GM19438 (cell line): ENCODE measurements around the gene HAAO.

Source experiments
- ATAC-seq: cut with Tn5 transposase; IDR thresholded peaks from one replicate; pipeline ENCODE4 v1.9.1; 2021; ENCODE audit warnings: low read depth; ENCODE audit not compliant: unreplicated experiment

The HAAO gene

DNA sequence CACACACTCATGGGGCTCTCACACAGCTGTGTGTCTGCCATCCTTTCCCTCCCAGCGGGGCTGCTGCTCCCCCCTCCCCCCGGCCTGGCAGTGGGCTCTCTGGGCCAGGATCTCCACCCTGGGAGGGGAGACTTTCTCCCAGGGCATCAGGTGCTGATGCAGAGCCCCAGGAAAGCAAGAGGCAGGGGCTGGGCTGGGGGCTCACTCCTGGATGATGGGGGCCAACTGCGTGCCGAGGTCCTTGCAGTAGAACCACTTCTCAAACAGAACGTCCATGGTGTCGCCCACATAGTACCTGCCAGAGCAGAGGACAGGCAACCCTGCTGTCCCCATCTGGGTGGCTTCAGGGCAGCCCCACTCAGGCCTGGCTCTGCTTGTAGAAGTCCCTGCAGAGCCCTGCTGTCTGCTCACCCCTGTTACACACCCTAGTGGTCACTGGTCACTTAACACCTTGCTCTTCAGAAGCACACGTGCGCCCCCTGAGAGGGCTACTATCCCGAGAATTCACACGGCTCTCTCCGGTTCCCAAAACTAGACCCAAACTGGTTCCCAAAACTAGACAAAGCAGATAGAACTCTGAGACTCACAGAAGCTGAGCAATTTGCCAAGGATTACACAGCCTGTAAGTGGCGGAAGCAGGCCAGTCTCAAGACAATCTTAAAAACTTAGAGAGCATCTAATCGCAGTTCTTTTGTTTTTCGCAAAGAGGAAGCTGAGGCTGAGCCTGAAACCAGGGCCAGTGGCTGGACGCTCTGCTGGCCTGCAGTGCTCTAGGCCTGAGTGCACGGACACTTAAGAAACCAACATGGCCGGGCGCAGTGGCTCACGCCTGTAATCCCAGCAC is 21.9 kb downstream of the HAAO start:
- peak; percentile 55 for ATAC-seq

DNA sequence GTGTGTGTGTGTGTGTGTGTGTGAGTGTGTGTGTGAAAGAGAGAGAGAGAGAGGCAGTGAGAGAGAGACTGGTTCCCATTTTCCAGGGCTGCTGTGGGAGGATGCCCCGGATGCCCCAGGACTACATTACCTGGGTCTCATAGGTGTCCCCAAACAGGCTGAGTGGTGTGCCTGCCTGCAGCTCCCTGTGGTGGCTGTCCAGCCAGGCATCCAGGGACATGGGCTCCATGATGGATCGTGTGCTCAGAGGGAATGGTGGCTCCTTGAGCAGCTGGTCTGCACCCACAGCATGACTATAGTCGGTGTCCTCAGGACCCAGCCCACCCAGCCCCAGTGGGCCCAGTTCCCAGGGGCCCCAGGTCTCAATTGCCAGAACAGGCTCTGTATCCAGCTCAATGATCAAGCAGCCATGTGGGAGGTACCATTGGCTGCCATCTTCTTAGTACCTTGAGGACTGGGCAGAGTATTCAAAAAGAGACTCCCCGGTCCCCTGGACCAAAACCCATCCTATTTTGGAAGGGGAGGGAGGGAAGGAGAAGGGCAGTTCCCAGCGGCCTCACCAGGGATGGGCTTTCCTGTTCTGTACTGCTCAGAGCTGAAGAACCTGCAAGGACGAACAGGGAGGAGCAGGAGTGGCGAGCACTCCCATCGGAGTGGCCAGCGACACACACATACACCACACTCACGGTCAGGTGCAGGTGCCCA is 22.6 kb downstream of the HAAO start:
- ATAC-seq, result no peak

DNA sequence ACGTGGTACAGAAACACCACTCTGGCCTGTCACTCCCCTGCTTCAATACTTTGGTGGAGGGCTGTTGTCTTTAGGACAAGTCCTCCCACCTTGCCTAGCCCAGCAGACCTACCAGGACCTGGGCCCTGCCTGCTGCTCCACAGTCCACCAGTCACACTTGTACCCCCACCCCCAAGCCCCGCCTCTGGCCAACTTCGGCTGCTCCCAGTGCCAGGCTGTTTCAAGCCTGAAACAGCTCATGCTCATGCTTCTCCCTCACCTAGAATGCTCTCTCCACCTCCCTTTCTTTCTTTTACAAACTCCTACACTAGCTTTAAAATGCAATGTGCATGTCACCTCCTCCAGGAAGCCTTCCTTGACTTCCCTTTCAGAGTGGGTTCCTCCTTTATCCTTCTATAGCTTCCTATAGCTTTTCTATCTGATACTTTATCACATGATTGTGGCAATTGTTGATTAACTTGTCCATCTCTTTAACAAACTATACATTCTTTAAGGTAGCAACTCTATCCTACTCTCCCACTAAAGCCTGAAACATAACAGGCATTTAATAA is 23.6 kb downstream of the HAAO start:
- ATAC-seq, result no peak

DNA sequence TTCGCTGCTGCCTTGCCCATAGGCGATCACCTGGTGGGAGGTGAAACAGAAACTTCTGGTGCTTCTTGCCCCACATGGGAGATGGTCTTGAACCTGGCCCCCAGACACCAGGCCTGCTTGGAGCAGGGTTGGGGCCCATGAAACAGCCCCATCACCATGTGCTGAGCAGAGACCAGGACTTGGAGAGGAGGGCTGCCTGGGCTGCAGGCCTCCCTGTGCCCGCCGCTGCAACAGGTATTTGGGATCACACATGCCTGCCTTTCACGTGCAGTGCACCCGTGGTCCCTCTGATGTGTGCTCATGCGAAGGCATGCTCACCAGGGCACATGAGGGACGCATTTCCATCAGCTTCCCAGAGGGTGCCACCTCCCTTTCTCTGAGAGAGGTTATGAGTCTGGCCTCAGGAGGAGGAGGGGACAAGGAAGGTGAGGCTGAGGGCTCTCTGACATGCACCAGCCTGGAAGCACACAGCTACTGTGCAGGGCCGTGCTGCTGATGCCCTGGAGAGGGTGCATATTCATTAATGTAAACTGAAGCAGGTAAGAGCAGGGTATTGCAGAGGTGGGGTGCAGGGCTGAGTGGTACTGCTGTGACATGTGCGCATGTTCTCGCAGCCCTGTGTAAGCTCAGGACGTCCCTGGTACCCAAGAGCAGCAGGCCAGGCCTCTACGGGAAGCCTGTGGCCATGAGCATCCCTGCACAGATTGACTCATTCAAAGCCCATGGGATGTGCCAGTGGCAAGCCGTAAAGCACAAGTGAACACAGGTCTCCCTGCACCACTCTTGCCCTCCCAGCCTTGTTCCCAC is 24.3 kb downstream of the HAAO start:
- ATAC-seq, result no peak

DNA sequence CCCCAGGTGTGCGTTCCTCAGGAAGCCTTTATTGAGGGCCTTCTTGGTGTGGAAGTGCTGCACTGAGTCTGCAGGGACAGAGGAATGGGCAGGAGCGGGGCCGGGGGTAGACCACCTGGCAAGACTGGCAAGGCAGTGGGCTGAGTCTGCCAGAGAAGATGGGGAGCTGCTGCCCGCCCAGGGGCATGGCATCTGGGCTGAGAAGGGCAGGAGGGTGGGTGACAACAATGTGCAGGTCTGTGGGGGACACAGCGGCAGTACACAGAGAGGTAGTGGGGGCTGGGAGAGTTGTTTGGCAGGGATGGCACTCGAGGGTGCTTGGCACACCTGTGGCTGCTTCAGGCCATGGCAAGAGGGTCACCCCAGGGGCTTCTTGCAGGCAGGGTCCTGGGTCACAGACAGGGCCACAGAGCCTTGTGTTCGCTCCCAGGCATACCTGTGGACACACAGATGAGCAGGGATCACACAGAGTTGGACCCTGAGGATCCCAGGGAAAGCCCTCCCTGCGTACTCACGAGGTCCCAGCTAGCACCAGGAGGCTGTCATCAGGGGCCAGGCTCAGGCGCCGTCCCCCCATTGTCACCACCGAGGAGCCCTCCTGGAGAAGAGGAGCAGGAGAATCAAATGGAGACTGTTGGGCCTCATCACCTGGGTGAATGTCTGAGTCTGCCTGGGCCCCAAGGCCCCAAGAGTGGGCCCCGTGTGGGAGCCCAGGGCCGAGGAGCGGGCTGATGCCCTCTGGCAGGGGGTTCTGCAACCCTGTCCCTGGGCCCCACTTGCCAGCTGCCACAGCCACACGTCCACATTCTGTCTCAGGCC is 25.1 kb downstream of the HAAO start:
- no peak for ATAC-seq

DNA sequence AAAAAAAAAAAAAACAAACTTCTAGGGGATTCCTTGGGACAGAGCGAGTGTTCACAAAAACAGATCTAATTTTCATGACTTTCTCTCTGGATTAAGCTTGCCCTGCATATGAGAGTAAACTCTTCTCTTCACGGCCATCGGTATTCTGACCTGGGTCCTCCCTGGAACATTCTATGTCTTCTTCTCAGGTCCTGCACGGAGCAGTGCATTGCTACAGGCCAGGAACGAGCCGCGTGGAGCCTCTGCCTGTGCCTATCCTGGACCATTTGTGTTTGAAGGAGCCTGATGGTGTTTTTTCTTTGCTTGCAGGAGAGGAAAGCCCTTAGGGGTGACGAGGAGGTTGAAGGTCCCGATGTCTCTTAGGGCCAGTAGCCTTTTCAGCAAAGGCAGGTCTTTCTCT is 26.7 kb downstream of the HAAO start:
- no peak for ATAC-seq

DNA sequence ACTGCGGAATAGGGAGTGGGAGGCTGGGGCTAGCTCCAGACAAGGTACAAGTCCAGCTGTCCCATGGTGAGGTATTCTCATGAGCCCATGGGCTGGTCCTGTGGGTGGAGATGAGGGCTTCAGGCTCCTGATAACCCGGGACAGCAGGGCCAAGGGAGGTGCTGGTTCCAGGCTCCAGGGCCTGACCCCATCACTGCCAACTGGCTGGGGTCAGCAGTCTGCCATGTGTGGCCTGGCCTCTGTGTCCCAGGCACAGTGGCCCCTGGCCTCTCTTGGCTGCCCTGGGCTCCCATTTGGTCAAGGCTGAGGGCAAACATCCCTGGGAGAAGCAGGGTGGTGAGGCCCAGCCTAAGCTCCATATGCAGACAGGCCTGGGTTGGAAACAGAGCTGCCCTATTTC is 27.5 kb downstream of the HAAO start:
- no peak for ATAC-seq

DNA sequence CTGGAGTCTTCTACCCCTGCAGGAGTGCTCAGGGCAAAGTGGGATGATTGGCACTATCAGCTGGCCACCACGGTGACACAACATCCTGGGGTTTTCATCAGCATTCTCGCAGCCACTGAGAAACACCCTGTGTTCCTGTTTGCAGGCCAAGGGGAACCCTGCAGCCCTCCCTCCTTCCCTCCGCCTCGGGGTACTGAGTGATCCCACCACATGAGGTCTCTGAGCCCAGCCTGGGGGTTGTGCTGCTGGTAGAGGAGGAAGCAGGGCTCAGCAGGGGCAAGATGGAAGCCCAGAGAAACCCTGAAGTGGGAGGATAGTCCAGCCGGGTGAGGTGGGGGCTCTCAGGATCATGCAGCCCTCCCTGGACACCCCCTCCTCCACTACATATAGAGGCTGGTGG is 28.3 kb downstream of the HAAO start, which contains the start of gene OXER1:
Gene OXER1, minus strand, starts transcription at position 40 of the 400 bp plus-strand sequence. CDS start 73 bp downstream, outside the sequence.
- no peak for ATAC-seq

DNA sequence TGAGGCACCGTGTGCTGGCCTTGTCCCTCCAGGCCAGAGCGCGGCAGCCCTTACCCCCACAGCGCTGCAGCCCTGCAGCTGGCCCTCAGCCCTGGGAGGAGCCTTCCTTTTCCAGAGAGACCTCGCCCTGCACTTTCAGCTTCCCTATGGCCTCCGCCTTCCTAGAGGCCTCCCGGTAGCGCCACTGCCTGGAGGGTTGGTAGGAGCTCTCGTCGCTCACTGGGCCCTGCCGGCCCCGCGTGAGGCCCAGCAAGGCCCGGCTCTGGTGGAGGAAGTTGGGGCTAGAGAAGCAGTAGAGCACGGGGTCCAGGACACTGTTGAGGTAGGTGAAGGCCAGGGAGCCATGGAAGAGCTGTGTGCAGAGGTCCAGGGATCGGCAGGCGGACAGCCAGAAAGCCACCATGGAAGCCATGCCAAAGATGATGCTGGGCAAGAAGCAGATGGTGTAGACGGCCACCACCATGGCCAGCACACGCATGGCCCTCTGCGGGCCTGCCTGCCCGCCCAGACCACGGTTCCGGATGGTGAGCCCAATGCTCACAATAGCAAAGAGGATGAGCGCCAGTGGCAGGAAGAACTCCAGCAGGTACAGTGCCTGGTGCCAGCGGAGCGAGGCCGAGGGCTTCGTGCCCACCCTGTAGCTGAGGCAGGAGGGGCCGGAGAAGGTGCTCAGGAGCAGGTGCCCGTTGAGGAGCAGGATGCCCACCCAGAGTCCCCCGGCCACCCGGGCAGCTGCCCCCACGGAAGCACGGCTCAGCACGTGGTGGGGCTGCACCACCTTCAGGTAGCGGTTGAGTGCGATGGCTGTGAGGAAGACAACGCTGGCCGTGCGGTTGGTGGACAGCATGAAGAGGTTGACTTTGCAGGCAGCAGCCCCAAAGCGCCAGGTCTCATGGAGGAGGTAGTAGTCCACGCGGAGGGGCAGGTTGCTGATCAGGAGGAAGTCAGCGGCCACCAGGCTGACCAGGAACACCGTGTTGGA is 29.3 kb downstream of the HAAO start:
- no peak for ATAC-seq

DNA sequence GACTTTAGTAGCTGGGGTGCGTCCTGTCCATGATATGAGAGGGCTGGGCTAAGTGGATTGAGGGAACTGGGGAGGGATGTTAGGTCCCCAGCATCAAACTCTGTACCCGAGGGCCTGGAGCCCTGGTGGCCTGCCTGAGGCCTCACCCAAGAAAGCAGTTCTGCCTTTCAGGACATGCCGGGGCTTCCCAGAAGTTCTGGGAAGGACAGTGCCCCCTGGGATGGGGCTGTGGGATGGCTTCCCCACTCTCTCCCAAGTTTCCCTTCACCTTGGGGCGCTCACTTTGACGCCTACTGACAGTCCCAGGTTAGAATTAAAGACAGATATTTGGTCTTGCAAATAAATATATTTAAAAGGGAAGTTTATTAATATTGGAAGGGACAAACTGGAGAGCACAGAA is 30.2 kb downstream of the HAAO start:
- ATAC-seq, result no peak

DNA sequence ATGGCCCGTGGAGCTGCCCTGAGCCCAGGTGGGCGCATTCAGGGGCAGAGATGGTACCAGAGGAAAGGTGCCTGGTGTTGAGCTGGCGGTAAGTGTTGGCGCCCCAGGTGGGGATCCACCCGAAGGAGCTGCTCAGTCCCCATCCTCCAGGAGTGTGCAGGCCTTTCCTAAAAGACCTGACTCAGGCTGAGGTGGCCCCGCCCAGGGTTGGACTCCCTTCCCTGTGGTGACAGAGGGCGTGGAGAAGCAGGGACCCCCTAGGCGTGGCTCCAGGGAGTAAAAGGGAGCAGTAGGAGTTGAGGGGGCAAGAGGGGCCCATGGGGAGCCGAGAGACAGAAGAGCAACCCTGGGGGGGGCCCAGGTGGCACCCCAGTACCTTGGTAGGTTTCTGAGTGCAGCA is 30.8 kb downstream of the HAAO start:
- ATAC-seq, result no peak

DNA sequence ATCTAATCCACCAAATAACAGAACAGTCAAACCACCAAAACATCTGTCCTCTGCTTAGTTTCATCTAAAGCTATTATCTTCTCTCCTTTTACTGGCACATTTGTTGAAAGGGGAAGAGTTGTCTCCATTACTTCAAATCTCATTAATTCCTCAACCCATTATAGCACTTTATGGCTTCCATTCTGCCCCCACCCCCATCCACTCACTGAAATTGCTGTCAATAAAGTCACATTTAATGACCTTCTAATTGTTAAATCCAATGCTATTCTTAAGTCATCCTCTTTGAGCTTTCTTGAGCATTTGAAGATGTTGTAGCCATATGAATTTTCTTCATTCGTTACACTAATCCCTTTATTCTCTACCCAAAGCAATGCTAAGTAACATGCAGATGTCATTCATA is 33.6 kb downstream of the HAAO start:
- ATAC-seq, result no peak

DNA sequence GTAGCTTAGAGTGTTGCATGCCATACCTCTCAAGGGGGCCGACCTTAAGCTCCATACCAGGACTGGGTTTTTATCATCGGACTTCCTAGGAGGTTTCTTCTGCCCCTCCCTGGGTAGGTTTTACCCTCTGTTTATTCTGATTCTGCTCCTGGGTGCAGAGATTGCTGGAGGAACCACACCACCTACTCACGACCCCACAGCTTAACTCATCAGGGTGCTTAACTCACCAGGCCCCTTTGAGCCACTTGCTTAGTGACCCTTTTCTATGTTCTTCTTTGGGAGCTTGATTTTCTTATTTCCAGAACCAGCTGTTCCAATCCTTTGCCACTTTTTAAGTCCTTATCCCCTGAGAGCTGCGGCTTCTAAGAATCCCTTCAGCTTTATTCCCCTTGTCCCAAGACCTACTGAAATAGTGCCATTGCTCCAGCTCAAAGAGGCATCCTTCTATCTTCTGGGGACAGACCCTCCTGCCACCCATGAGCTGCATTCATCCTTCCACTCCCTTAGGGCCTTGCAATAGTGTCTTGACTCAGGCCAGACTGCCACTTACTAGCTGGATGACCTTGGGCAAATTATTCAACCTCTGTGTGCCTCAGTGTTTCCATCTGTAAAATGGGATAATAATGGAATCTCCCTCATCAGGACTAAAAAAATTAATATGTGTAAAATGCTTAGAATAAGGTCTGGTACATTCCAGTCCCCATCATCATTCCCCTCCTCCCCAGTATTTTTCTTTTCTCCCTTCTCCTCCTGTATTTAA is 34.2 kb downstream of the HAAO start:
- ATAC-seq, result no peak

DNA sequence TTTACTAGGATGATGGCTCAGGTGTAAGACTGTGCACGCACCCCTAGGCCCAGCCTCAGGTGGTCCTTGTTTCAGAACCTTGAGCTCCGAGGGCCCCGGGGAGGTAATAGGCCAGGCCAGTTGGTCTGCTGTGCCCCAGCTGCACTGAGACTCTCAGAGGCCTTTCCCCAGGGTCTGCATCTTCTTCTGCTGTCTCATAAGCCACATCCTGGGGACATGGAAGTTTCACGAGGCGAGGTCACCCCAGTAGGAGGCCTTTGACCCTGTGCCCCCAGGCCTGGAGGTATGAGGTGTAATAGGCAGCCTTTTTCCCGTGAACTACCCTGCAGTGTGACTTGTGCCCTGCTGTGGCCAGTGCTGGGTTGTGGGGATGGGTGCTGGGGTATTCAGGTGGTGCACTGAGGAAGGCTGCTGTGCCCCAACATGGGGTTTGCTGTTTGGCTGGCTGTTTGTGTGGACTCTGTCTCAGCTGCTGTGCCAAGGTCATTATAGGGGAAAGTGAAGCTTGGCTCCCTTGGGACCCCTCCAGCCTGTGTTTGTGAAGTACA is 35.3 kb downstream of the HAAO start:
- no peak for ATAC-seq

DNA sequence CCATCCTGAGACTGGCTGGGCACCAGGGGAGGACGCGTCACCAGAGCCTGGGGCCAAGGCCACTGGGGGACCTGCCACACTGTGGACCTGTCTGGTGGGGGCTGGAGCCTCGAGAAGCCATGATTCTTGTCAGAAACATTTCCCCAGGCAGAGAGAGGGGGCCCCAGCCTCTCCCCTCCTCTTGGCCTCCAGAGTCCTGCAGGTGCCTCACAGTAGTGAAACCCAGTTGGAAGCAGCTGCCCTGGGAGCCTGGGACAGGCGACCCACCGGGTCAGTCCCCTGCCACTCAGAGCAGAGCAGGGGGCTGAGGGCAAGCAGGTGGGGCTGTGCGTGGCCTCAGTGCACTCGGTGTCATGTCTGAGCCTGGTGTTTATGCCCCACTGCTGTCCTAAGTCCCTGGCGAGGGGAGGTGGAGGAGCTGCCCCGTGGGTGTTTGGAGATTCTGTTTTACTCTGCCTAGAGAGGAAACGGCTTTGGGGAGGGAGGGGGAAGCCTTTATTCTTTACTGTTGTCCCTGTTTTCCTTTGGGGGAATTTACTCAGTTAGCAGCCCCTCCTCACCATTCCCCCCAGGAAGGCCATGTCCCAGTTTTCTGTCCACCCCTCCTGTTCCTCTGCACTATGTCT is 36.1 kb downstream of the HAAO start:
- ATAC-seq, result no peak

DNA sequence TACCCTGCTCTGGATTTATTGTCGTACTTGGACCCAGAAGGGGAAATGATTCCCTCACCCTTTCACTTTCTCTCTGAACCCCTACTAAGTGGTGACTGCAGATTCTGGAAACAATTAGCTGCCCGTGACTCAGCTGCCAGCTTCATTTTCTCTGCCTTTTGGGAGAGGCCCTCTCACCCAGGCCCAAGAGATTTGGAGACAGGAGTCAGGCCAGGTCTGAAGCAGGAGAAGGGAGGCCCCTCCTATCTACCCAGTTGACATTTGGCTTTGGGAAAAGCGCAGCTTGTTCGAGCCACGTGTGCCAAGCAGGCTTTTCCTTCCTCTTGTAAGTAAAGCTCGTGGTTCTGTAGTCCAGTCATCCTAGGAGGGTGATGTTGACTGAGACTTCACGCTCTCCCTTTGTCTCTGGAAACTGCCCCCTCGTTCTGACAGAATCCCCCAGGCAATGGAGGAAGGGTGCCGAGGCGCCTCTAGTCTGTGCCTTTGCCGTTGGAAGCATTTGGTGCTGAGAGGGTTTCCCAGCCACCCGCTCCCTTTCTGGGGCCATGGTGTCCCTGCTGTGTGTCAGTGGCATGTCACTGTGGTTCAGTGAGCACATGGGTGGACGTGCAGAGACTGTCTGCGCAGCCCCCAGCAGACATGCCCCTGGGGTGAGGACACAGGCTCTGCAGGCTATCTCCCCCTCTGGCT is 37.0 kb downstream of the HAAO start:
- no peak for ATAC-seq

DNA sequence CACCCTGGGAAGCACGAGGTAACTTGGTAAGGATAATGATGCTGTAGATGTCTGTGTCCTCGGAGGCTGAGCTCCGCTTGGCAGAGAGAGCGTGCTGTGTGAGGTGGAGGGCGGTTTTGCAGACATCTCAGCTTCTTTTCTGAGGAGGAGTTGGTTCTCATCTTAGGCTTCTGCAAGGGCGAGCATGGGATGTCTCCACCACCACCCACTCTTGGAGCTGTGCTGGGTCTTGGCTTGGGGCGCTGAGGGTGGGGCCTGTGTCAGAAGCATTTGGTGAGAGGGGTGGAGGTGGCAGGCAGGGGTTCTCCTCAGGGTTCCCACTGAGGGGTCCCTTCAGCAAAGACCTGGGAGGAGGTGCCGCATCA is 37.6 kb downstream of the HAAO start:
- no peak for ATAC-seq
